ENCODE results near the gene GRK3. TPM values are rescaled to one million over a fixed set of nuclear protein-coding genes. Genes with fewer than 3 reads are reported as not detected.

The GRK3 gene
- total RNA-seq, 1 donor from 2014 or later: 1.1 TPM

- H3K36me3 Mint-ChIP-seq (ENCODE audit: unreplicated experiment): no peaks in the 10 kb centered on the region
- H3K4me1 Mint-ChIP-seq (ENCODE audit: unreplicated experiment): no peaks in the 10 kb centered on the region
- no peak overlapping the region for H3K4me3 Mint-ChIP-seq (ENCODE audit: unreplicated experiment)
- no peaks in the 10 kb centered on the region for H3K27me3 Mint-ChIP-seq (ENCODE audit: unreplicated experiment)
- H3K9me3 Mint-ChIP-seq (ENCODE audit: unreplicated experiment): no peaks in the 10 kb centered on the region
- DNase-seq (ENCODE audit: extremely low spot score, unreplicated experiment): no peak
- TF ChIP-seq CTCF (IDR thresholded peaks at IDR 0.05): no peak
- H3K27ac Mint-ChIP-seq (ENCODE audit: unreplicated experiment): no peak overlapping the region
Observed at GRCh38 chr22:25677631-25678030, 113.2 kb downstream of the GRK3 start.

GRCh38 chr22:25680051-25680450 lies 115.6 kb downstream of the GRK3 start:
- no peak for DNase-seq (ENCODE audit: extremely low spot score, unreplicated experiment)
- no peak overlapping the region for H3K4me3 Mint-ChIP-seq (ENCODE audit: unreplicated experiment)
- no peaks in the 10 kb centered on the region for H3K4me1 Mint-ChIP-seq (ENCODE audit: unreplicated experiment)
- no peak overlapping the region for H3K27ac Mint-ChIP-seq (ENCODE audit: unreplicated experiment)
- TF ChIP-seq CTCF (IDR thresholded peaks at IDR 0.05): no peak
- no peaks in the 10 kb centered on the region for H3K36me3 Mint-ChIP-seq (ENCODE audit: unreplicated experiment)
- H3K27me3 Mint-ChIP-seq (ENCODE audit: unreplicated experiment): no peaks in the 10 kb centered on the region
- no peaks in the 10 kb centered on the region for H3K9me3 Mint-ChIP-seq (ENCODE audit: unreplicated experiment)

GRCh38 chr22:25680956-25681355 lies 116.5 kb downstream of the GRK3 start:
- no peak for TF ChIP-seq CTCF (IDR thresholded peaks at IDR 0.05)
- H3K9me3 Mint-ChIP-seq (ENCODE audit: unreplicated experiment): no peaks in the 10 kb centered on the region
- no peaks in the 10 kb centered on the region for H3K27me3 Mint-ChIP-seq (ENCODE audit: unreplicated experiment)
- DNase-seq (ENCODE audit: extremely low spot score, unreplicated experiment): no peak
- H3K4me3 Mint-ChIP-seq (ENCODE audit: unreplicated experiment): no peak overlapping the region
- no peaks in the 10 kb centered on the region for H3K4me1 Mint-ChIP-seq (ENCODE audit: unreplicated experiment)
- no peak overlapping the region for H3K27ac Mint-ChIP-seq (ENCODE audit: unreplicated experiment)
- no peaks in the 10 kb centered on the region for H3K36me3 Mint-ChIP-seq (ENCODE audit: unreplicated experiment)

GRCh38 chr22:25682109-25682508 lies 117.6 kb downstream of the GRK3 start:
- no peaks in the 10 kb centered on the region for H3K27me3 Mint-ChIP-seq (ENCODE audit: unreplicated experiment)
- no peaks in the 10 kb centered on the region for H3K9me3 Mint-ChIP-seq (ENCODE audit: unreplicated experiment)
- H3K4me1 Mint-ChIP-seq (ENCODE audit: unreplicated experiment): no peaks in the 10 kb centered on the region
- H3K4me3 Mint-ChIP-seq (ENCODE audit: unreplicated experiment): no peak overlapping the region
- no peak overlapping the region for H3K27ac Mint-ChIP-seq (ENCODE audit: unreplicated experiment)
- no peak for TF ChIP-seq CTCF (IDR thresholded peaks at IDR 0.05)
- H3K36me3 Mint-ChIP-seq (ENCODE audit: unreplicated experiment): no peaks in the 10 kb centered on the region
- DNase-seq (ENCODE audit: extremely low spot score, unreplicated experiment): no peak

- Mint-ChIP-seq H3K27ac (ENCODE audit: unreplicated experiment) (no peak overlapping the region), H3K36me3 (ENCODE audit: unreplicated experiment) (no peaks in the 10 kb centered on the region), H3K9me3 (ENCODE audit: unreplicated experiment) (no peaks in the 10 kb centered on the region), H3K27me3 (ENCODE audit: unreplicated experiment) (no peaks in the 10 kb centered on the region), H3K4me3 (ENCODE audit: unreplicated experiment) (no peak overlapping the region), H3K4me1 (ENCODE audit: unreplicated experiment) (no peaks in the 10 kb centered on the region)
- no peak for DNase-seq (ENCODE audit: extremely low spot score, unreplicated experiment)
- no peak for TF ChIP-seq CTCF (IDR thresholded peaks at IDR 0.05)
Observed at GRCh38 chr22:25688627-25689026, 124.2 kb downstream of the GRK3 start.

Measured in osteocyte (in vitro differentiated cells).